ENCODE data around the gene NPHS1. TPM values are rescaled to one million over a fixed set of nuclear protein-coding genes. Genes with fewer than 3 reads are reported as not detected.
A peak's percentile ranks its signal among the peaks of the same experiment; 100 is the strongest.
"Not testable (repeated sequence)": the region's sequence is repeated elsewhere in the genome, so short reads cannot be mapped to it uniquely, and the experiment has no call there.

The NPHS1 gene
- total and polyA plus RNA-seq, 2 experiments from 2014 or later, result 0.30 to 0.76 TPM

GRCh38 chr19:35797663-35798062 is 54.6 kb downstream of the NPHS1 start:
- Histone ChIP-seq H3K79me2 (no peaks in the 10 kb centered on the region), H3K4me3 (no peak overlapping the region), H3K27ac (no peak overlapping the region), H3K4me2 (peak overlapping the region; percentile 51), H4K20me1 (ENCODE audit: insufficient read depth, poor library complexity, severe bottlenecking) (no peaks in the 10 kb centered on the region), H3K4me1 (ENCODE audit: insufficient read depth) (no peaks in the 10 kb centered on the region), H3K36me3 (replicated peaks; ENCODE audit: insufficient read depth, low read depth) (no peaks in the 10 kb centered on the region), H3K9me2 (replicated peaks; ENCODE audit: insufficient read depth) (no peaks in the 10 kb centered on the region), H3K27me3 (peaks cover 29% of the 10 kb centered on the region), H2AFZ (no peak overlapping the region), H3K9me3 (ENCODE audit: low read depth) (no peaks in the 10 kb centered on the region)
- no peak for DNase-seq (ENCODE audit: low spot score)
- no peak for TF ChIP-seq EZH2phosphoT487 (IDR thresholded peaks at IDR 0.05; ENCODE audit: low read depth, severe bottlenecking, unreplicated experiment)
- no peak for TF ChIP-seq EZH2 (IDR thresholded peaks at IDR 0.05; ENCODE audit: borderline replicate concordance)
- TF ChIP-seq CTCF (IDR thresholded peaks at IDR 0.05; ENCODE audit: poor library complexity), result no peak
- 15% methylated on average over 13 of the region's 15 CpGs for WGBS (ENCODE audit: low lambda C conversion rate, missing lambda C conversion rate)

- no peaks in the 10 kb centered on the region for H3K4me1 ChIP-seq (ENCODE audit: insufficient read depth)
- peaks cover 29% of the 10 kb centered on the region for H3K27me3 ChIP-seq
- WGBS (ENCODE audit: low lambda C conversion rate, missing lambda C conversion rate), result 37% methylated on average over 28 of the region's 39 CpGs
- H2AFZ ChIP-seq, result no peak overlapping the region
- H3K4me2 ChIP-seq, result peak overlapping the region; percentile 51
- no peak overlapping the region for H3K4me3 ChIP-seq
- H3K36me3 ChIP-seq (replicated peaks; ENCODE audit: insufficient read depth, low read depth), result no peaks in the 10 kb centered on the region
- DNase-seq (ENCODE audit: low spot score), result no peak
- TF ChIP-seq EZH2 (IDR thresholded peaks at IDR 0.05; ENCODE audit: borderline replicate concordance) (no peak), EZH2phosphoT487 (IDR thresholded peaks at IDR 0.05; ENCODE audit: low read depth, severe bottlenecking, unreplicated experiment) (no peak), CTCF (IDR thresholded peaks at IDR 0.05; ENCODE audit: poor library complexity) (no peak)
- no peaks in the 10 kb centered on the region for H4K20me1 ChIP-seq (ENCODE audit: insufficient read depth, poor library complexity, severe bottlenecking)
- no peak overlapping the region for H3K27ac ChIP-seq
- H3K9me2 ChIP-seq (replicated peaks; ENCODE audit: insufficient read depth), result no peaks in the 10 kb centered on the region
- H3K79me2 ChIP-seq, result no peaks in the 10 kb centered on the region
- no peaks in the 10 kb centered on the region for H3K9me3 ChIP-seq (ENCODE audit: low read depth)
Observed at GRCh38 chr19:35796645-35797542, 55.4 kb downstream of the NPHS1 start.

GRCh38 chr19:35795564-35795963 is 56.7 kb downstream of the NPHS1 start:
- H3K79me2 ChIP-seq; H4K20me1 ChIP-seq (ENCODE audit: insufficient read depth, poor library complexity, severe bottlenecking); H3K36me3 ChIP-seq (replicated peaks; ENCODE audit: insufficient read depth, low read depth); H3K4me1 ChIP-seq (ENCODE audit: insufficient read depth); H2AFZ ChIP-seq; DNase-seq (ENCODE audit: low spot score); H3K9me2 ChIP-seq (replicated peaks; ENCODE audit: insufficient read depth); H3K4me3 ChIP-seq; H3K9me3 ChIP-seq (ENCODE audit: low read depth); H3K4me2 ChIP-seq; H3K27ac ChIP-seq: not testable (repeated sequence)
- peaks cover 29% of the 10 kb centered on the region for H3K27me3 ChIP-seq
- WGBS (ENCODE audit: low lambda C conversion rate, missing lambda C conversion rate), result 62% methylated on average over 1 of the region's 1 CpG

- Histone ChIP-seq H3K9me2 (replicated peaks; ENCODE audit: insufficient read depth) (no peaks in the 10 kb centered on the region), H3K9me3 (ENCODE audit: low read depth) (no peaks in the 10 kb centered on the region), H3K27ac (no peak overlapping the region), H3K4me2 (no peak overlapping the region), H3K36me3 (replicated peaks; ENCODE audit: insufficient read depth, low read depth) (no peaks in the 10 kb centered on the region), H4K20me1 (ENCODE audit: insufficient read depth, poor library complexity, severe bottlenecking) (no peaks in the 10 kb centered on the region), H3K79me2 (no peaks in the 10 kb centered on the region), H2AFZ (no peak overlapping the region), H3K4me3 (no peak overlapping the region), H3K4me1 (ENCODE audit: insufficient read depth) (no peaks in the 10 kb centered on the region), H3K27me3 (peaks cover 29% of the 10 kb centered on the region)
- WGBS (ENCODE audit: low lambda C conversion rate, missing lambda C conversion rate), result 84% methylated on average over 7 of the region's 7 CpGs
- no peak for TF ChIP-seq EZH2 (IDR thresholded peaks at IDR 0.05; ENCODE audit: borderline replicate concordance)
- TF ChIP-seq CTCF (IDR thresholded peaks at IDR 0.05; ENCODE audit: poor library complexity), result no peak
- no peak for TF ChIP-seq EZH2phosphoT487 (IDR thresholded peaks at IDR 0.05; ENCODE audit: low read depth, severe bottlenecking, unreplicated experiment)
- peak; percentile 57 for DNase-seq (ENCODE audit: low spot score)
Observed at GRCh38 chr19:35793381-35794165, 58.7 kb downstream of the NPHS1 start.
